Cardiac septum (tissue), 1 donor: Measurements from ENCODE around the gene KREMEN1. TPM values are rescaled to one million over a fixed set of nuclear protein-coding genes. Genes with fewer than 3 reads are reported as not detected.

Experiments
- DNase-seq: peaks from one replicate; pipeline ENCODE4 v3.0.0-alpha.2; 2020; ENCODE audit warnings: low spot score
- intact Hi-C: fragments of 100-400 bp; cut with DNase I; formaldehyde crosslinking; loops from one replicate; pipeline ENCODE4 v1.14.0; 2022
- total RNA-seq: library from RNA; stranded (reverse); fragmentation: NEBNext Ultra II Directional; extraction: Animal tissue kit (Norgen Biotek cat#: 25700); gene quantifications from one replicate; pipeline ENCODE4 v1.2.1, GENCODE V29; 2021
- donor health status: DM: no; HTN: no; CAD: no.

The KREMEN1 gene
- total RNA-seq, 1 donor from 2014 or later, result 52.1 TPM

GRCh38 chr22:29093501-29094300 lies 20.9 kb downstream of the KREMEN1 start:
- no peak for DNase-seq
- intact Hi-C loops, result no loop called here

- no peak for DNase-seq
- intact Hi-C loops, result no loop called here
These were observed 22.6 kb downstream of the KREMEN1 start for GRCh38 chr22:29095459-29095858.

DNA sequence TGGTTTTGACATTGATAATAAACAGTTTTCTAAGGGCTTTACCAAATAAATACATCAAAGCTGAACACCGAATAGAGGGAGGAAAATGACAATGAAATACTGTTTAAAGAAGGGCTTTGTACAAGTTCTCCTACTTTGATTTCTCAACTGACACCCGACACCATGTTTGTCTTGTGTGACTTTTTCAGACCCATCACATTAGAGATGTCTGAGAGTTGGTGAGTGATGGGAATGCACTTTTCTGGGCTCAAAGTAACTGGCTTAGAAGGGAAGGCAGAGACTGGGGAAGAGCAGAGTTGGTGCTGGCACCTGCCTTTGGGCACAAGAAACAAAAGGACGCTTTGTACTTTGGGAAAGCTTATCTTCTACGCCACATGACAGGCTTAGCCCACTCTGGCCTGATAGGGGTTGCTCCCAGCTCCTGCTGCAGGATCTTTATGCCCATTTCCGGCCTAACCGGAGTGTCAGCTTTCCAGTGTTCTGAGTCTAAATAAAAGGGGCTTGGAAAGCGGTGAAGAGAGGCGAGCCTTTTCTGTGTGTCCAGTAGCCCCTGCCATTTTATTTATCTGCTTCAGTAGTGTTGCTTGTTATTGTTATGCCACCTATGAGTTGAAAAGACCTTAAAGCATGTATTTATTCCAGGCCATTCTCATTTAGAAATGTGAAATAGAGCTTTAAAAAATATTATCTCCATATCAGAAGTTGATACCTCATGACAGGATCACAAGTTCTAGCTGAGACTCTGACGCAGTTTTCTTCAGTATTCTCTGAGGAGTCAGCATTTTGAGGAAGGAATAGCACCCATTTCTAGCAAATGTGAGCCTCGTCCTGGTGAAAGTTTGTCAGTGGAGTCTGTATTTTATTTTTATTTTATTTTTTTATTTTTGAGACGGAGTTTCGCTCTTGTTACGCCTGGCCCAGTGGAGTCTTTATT lies 24.2 kb downstream of the KREMEN1 start:
- intact Hi-C loops, result no loop called here
- no peak for DNase-seq

- DNase-seq, result no peak
- intact Hi-C loops, result no loop called here
These were observed 25.5 kb downstream of the KREMEN1 start for GRCh38 chr22:29098296-29098695.

- intact Hi-C loops, result no loop called here
- no peak for DNase-seq
These were observed 29.5 kb downstream of the KREMEN1 start for GRCh38 chr22:29102300-29102699.

- intact Hi-C loops, result no loop called here
- no peak for DNase-seq
These were observed 30.3 kb downstream of the KREMEN1 start for GRCh38 chr22:29103121-29103520.

- DNase-seq, result no peak
- intact Hi-C loops, result no loop called here
These were observed 32.6 kb downstream of the KREMEN1 start for GRCh38 chr22:29105468-29105867.

DNA sequence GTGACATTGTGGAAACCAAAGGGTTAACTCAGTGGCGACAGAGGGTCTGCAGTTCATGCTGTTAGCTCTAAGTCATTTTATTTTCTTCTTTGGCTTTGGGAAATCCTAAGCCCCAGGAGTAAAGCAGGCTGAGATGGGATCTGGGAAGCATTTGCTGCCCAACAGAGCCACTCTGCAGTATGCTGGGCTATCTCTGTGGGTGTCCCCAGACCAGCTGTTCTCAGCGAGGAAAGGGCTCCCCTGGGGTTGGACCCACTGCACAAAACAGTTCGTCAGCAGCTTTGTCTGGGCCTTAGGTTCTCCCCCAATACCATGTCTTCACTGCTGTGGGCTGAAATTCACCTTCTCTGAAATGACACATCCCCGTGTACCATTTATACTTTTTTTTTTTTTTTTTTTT lies 34.0 kb downstream of the KREMEN1 start:
- no peak for DNase-seq
- intact Hi-C loops, result no loop called here

GRCh38 chr22:29108137-29108536 lies 35.3 kb downstream of the KREMEN1 start:
- intact Hi-C loops, result no loop called here
- no peak for DNase-seq

DNA sequence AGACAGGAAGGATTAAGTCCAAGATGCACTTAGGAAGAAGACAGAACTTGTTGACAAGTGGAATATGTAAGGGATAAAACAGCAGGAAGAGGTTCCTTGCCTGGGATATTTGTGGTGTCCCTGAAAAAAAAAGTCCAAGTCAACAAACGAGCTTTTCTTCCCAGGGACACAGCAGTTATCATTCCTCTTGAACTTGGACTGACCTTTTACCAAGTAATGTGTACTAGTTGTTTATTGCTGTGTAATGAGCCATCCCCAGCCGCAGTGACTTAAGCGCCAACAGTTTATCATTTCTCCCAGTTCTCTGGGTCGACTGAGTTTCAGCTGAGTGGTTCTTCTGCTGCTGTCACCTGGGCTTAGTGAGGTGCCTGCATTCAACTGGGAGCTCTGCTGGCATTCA lies 37.0 kb downstream of the KREMEN1 start:
- intact Hi-C loops, result no loop called here
- DNase-seq, result no peak

DNA sequence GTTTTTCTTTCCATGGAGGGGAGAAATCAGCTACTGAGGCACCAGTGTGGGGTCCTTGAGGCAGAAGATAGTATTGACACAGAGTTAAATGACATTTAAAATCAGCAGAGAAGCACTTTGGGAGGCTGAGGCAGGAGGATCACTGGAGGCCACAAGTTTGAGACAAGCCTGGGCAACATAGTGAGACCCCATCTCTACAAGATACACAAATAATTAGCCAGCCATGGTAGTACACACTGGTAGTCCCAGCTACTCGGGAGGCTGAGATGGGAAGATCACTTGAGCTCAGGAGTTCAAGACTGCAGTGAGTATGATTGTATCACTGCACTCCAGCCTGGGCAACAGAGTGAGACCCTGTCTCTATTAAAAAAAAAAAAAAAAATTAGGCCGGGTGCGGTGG lies 38.1 kb downstream of the KREMEN1 start:
- DNase-seq, result no peak
- intact Hi-C loops, result no loop called here

DNA sequence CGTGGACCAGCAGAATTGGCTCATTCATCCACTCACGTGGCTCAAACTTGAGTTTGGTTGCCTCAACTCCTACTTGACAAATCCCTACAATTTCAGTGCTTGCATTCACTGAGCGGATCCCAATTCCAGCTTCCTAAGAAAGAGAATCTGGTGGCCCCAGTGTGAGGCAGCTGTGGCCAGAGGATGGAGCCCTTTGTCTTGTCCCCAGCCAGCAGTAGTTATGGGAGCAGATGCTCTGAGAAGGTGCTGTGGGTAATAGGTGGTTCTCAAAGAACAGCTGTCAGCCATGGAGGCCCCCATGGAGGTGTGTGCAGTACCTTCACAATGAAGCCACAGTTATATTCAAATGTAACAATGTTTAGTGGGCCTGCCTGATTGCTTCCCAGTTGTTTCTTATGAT lies 39.3 kb downstream of the KREMEN1 start:
- intact Hi-C loops, result no loop called here

DNA sequence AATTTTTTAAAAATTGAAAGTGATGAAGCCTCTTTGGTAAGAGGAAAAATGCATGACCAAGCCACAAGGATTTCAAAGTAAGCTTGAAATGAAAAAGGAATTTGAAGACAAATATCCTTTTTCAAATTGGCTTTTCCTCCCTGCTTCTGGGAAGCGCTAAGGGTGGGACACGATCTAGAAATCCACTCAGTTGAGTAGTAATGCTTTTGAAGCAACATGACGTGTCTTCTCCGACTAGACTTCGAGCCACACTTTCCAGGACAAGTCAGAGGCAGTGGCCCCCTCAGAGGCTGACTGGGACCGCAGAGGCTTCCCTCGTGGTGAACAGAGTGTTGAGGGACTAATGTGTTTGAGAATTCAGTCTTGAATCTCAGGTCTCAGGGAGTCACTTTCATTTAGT lies 39.8 kb downstream of the KREMEN1 start:
- intact Hi-C loops, result no loop called here

More for the DNA sequence above, 39.3 kb downstream of the KREMEN1 start:
- DNase-seq, result no peak

DNA sequence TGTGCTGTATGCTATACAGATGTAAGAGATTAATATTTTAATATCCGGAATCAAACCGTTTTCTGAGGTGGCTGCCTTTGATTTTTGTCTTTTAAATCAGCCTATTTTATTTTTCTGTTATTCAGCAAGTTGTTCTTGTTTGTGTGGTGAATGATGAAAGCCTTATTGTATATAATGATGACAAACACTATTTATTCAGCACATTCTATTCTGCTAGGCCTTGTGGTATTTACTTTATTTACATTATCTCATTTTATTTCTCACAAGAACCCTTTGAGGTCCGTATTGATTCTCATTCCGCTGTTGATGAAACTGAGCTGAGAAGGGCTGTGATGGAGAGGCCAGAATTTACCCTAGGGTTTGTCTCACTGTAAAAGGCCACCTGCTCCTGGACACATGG lies 40.5 kb downstream of the KREMEN1 start:
- no peak for DNase-seq
- intact Hi-C loops, result no loop called here

More for the DNA sequence above, 39.8 kb downstream of the KREMEN1 start:
- DNase-seq, result no peak

GRCh38 chr22:29114392-29114791 lies 41.6 kb downstream of the KREMEN1 start:
- intact Hi-C loops, result no loop called here
- DNase-seq, result no peak

DNA sequence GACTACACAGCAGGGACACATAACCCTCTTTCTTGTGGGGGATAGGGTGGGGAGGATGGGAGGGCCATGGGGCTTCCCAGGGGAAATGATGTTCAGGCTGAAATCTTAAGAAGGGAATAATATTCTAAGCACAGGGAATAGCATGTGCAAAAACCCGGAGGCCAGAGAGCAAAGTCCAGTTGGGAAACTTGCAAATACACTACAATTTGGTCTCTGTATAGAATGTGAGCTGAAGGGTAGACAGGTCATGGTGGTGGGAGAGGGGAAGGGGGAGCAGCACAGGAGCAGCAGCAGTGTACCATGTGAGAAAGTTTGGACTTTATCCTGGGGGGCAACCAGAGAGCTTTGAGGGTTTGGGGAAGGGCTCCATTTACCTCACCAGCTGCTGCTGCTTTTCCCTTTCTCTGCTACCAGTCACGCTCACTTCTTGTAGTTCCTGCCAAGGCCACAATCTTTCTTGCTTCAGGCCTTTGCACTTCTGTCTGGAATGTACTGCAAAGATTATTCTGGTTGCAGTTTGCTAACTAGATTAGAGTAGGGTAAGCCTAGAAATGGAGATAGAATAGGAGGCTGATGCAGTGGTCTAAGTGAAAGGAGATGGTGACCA lies 43.0 kb downstream of the KREMEN1 start:
- intact Hi-C loops, result no loop called here
- DNase-seq, result no peak

DNA sequence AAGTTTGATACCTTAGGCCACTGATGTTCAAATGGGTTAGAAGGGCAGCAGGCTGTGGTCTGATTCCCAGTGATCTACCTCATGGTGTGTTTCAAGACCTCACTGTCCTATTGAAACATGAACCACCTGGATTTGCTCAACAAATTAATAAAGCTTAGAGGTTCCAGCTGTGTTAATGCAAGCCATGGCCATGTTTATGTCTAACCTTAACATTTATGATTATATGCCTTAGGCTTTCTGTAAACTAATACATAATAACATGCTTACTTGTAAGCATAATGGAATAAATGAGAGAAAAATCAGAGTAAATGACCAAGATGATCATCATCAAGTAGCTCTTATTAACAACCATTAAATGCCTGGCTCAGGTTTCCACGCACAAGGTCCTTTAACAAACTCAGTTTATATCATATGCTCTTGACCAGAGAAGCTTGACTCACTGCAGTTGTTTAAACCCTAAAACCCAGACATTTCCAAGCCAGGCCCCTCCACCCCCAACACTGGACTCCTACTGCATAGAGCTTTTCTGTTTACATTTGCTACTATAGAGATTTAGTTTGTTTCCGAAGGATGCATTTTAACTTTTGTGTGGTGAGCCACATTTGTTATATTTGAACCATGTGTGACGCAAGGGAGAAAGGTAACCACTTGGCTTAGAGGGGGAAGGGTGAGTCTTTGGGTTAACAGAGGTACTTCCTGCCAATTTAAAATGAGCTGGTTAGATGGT lies 43.7 kb downstream of the KREMEN1 start:
- DNase-seq, result no peak
- intact Hi-C loops, result no loop called here

GRCh38 chr22:29117799-29118477 lies 45.1 kb downstream of the KREMEN1 start:
- intact Hi-C loops, result no loop called here
- DNase-seq, result no peak
